Hematopoietic multipotent progenitor cell treated with erythropoietin and hydrocortisone succinate and interleukin-3 and kit ligand, for 8 days (in vitro differentiated cells): Measurements from ENCODE around the gene SPATA20.

Experiments
- DNase-seq: peaks from one replicate; pipeline ENCODE4 v3.0.0-alpha.2; 2015

The SPATA20 gene

DNA sequence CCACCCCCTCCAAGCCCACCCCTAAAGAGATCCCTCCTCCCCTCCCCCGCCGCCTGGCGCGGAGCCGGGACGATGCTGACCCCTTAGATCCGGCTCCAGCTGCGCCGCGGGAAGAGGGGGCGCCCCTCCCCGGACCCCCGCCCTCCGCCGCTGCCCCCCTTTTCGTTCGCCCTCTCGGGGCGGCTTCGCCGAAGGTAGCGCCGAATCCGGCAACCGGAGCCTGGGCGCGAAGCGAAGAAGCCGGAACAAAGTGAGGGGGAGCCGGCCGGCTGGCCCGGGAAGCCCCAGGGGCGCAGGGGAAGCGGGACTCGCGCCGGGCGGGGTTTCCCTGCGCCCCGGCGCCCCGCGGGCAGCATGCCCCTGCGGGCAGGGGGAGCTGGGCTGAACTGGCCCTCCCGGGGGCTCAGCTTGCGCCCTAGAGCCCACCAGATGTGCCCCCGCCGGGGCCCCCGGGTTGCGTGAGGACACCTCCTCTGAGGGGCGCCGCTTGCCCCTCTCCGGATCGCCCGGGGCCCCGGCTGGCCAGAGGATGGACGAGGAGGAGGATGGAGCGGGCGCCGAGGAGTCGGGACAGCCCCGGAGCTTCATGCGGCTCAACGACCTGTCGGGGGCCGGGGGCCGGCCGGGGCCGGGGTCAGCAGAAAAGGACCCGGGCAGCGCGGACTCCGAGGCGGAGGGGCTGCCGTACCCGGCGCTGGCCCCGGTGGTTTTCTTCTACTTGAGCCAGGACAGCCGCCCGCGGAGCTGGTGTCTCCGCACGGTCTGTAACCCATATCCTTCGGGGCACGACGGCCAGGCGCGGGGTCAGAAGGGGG, 14.2 kb downstream of the SPATA20 start:
- DNase-seq, result no peak

DNA sequence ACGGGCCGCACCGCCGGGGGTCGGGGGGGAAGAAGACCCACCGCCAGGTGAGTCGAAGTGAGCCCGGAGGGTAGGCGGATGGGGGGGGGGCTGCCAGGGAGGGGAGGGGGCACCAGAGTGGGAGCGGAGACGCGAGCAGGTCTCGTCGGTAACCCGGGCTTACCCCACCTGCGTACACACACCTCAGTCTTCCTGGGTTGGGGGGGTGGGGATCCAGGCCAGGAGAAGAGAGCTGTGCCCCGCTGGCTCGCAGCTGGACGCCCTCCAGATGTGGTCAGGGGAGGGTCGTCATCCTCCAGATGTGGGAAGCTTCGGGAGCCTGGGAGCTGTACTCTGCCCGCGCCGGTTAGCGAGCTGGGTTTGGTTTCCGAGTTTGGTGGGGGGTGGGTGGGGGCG, 14.8 kb downstream of the SPATA20 start:
- DNase-seq, result no peak

DNA sequence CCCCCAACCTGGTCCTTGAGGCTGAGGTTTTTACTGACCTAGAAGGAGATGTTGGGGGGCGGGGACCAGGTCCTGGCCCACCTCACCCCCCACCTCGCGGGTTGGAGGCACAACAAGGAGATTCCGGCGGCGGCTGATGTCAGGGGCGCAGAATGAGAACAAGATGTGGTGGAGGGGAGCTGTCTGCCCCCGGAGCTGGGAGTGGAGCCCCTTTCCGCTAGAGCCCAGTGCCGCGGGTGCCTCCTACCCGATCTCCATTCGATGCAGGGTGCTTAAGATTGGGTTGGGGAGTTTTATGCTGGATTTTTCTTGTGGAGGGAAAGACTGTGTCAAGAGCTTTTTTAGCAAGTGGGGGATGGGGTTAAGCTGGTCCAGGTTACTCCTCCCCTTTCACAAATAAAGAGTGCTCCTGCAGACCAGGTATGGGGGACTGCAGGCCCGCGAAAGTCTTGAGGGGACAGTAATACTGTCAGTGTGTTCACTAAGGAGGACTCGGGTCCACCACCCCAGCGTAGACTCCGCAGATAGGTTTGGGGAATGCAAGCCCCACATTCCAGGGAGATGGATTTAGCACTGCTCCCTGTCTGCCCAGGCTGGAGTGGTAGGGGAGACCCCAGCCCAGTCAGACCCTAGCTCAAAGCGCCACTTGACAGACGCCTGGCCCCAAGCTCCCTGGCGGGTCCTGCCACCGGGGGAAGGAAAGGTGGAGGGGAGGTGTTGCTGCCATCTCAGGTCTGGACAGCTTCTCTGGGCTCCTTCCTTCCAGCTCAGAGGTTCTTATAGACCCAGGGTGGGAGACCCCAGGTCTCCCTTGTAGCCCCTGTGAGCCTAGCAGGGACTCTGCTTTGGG, 15.5 kb downstream of the SPATA20 start:
- DNase-seq, result no peak

DNA sequence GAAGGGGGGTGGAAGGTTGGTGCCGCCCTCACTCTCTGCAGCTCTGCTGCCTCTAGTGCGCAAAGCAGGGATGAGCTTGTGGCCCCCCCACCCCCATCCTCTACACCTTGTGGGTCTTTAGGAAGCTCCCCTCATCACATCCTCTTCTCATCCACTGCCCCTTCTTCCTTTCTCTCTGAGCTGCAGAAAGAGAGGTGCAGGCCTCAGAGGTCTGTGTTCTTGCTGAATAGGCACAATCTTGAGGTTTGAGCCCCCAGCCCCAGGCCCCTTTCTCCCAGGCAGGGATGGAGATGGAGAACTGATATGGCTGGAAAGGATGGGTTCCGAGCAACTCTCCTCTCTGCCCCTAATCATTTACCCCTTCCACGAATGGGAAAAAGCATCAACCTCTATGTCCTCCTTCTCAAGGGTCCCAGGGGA, 16.1 kb downstream of the SPATA20 start:
- no peak for DNase-seq

DNA sequence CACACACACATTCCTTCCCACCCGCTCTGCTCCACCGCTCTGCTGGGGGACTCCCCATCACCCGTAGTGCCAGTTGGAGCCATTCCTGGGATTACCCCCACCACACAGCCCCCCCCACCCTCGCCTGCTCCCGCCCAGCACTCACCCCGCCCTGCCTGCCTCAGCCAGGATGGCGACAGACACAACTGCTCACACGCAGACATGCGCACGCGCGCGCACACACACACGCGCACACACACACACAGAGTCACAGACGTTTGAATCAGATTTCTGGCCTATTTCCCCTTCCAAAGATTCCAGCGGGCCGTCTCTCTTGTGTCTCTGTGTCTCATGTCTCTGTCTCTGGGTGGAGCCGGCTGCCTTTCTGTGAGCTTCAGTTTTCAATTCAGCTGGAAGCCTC, 17.9 kb downstream of the SPATA20 start:
- peak; percentile 16 for DNase-seq

DNA sequence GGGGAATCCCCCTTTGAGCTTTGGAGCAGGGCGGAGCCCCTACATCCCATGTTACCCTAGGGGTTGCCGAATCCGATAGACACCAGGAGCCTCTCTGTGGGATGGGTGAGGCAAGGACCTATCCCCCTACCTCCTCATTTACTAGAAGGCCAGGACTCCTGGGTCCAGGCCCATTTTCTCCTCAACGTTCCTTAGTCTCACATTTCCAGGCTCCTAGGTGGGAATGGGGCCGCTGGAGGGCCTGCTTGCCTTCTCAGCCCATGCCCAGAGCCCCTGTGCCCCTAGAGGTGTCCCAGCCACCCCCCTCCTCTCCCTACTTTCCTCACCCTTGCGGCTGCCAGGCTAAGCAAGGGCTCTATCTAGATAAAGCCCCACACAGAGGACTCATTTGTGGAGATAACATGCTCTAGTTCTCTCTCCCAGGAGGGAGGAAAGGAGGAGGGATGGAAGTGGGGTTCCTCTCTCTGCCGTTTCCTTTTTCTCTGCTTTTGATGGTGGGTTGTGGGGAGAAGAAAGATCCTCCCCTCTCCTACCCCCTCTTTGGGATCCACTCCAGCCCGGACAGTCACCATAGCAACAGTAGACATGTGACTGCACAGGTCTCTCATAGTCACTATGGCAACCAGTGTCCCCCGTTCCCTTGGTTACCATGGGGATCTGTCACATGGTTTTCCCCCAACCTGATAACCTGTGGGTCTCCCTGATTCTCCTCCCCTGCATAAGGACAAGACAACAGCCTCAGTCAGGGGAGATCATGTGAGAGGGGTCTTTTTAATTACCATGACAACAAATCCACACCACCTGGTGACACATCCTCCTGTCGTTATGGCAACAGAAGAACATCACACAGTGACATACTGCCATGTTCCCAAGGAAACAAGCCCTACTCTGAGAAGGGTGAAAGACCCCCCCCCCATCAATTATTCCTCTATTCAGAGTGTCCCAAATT, 18.7 kb downstream of the SPATA20 start:
- peak; percentile 20 for DNase-seq

DNA sequence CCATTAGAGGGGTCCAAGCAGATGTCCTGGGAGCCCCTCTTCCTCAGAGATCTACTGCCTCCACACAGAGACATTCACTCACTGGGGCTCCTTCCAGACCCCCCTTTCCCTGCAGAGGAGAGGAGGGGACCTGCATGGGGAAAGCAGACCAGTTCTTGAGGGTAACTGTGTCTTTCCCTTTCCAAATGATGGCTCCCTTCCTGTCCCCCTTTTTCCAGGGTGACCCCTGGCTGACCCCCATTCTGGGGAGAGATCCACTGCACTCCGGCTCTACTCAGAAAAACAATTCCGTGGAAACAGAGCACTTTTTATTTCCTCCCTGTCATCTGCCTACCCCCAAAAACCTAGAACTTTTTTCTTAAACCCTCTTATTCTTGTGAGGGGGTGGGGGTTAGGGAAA, 19.9 kb downstream of the SPATA20 start:
- DNase-seq, result no peak

DNA sequence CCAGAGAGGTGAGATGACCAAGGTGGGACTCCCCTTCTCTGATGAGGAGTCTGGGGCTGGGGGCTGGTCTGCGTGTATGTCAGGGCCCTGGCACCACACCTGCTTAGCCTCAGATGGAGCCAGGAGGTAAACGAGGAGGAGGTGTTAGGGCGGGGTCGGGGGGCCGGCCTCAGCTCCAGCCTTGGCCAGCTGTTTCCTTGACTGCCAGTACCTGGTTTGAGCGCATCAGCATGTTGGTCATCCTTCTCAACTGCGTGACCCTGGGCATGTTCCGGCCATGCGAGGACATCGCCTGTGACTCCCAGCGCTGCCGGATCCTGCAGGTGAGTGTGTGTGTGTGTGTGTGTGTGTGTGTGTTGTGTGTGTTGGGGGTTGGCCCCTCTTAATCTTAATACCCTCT, 21.7 kb downstream of the SPATA20 start:
- DNase-seq, result no peak

DNA sequence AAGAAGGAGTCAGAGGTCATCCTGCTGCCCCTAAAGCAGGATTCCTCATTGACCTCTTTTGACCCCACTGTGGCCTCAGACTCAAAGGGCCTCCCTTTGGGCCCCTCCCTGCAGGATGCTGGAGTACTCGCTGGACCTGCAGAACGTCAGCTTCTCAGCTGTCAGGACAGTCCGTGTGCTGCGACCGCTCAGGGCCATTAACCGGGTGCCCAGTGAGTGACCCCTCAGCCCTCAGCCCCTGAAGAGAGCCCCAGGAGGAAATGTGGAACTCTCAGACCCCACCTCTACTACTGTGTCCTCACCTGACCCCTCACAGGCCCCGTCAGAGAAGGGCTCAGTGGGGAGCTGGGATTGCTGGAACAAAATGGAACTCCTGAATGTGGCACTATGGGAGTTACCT, 22.6 kb downstream of the SPATA20 start:
- DNase-seq, result no peak

DNA sequence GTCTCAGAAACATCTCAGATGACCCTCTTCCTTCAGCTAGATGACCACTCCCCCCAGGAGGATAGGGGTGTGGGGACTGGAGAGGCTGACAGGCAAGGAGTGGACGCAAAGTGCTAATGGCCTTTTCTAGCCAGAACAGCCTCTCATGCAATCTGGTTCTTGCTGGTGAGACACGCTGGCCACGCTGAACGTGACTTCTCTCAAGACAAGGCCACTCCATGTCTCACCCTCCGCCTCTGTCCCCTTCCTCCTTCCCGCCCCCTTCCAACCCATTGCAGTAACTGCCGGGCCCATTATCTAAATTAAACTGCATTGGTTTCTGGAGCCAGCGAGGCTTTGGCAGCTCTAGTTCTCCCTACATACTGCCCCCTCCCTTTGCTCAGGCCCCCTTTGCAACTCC, 23.1 kb downstream of the SPATA20 start:
- no peak for DNase-seq

DNA sequence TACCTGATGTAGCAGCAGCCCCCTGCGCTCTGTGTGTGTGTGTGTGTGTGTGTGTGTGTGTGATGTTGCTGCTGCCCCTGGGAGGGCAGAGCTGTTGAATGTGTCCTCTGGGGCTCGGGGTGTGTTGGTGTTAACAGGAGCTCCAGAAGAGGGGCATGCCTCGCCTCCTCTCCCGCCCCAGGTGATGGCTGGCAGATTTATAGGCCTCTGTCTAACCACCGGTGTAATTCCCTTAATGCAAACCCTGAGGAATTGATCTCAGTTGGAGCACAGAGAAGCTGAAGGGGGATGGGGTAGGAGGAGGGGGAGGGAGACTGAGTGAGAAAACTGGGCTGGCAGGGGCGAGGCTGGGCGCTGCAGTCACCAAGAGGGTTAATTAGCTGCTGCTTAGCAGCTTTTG, 23.6 kb downstream of the SPATA20 start:
- DNase-seq, result no peak

DNA sequence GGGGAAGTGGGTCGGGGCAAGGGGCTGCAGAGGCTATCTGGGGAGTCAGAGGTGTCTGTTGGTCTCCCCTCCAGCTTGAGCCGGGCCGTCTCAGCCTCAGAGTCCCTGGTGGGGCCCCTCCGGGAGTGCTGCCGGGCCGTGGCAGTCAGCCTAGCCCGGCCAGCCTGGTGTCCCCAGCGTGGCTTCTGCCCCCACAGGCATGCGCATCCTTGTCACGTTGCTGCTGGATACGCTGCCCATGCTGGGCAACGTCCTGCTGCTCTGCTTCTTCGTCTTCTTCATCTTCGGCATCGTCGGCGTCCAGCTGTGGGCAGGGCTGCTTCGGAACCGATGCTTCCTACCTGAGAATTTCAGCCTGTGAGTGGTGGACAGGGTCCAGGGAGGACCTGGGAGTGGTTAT, 24.7 kb downstream of the SPATA20 start:
- no peak for DNase-seq

DNA sequence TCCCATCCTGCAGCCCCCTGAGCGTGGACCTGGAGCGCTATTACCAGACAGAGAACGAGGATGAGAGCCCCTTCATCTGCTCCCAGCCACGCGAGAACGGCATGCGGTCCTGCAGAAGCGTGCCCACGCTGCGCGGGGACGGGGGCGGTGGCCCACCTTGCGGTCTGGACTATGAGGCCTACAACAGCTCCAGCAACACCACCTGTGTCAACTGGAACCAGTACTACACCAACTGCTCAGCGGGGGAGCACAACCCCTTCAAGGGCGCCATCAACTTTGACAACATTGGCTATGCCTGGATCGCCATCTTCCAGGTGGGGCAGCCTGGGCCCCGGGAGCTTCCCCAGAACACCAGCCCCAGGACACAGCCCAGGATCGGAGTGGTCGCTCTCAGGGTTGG, 25.6 kb downstream of the SPATA20 start:
- no peak for DNase-seq

DNA sequence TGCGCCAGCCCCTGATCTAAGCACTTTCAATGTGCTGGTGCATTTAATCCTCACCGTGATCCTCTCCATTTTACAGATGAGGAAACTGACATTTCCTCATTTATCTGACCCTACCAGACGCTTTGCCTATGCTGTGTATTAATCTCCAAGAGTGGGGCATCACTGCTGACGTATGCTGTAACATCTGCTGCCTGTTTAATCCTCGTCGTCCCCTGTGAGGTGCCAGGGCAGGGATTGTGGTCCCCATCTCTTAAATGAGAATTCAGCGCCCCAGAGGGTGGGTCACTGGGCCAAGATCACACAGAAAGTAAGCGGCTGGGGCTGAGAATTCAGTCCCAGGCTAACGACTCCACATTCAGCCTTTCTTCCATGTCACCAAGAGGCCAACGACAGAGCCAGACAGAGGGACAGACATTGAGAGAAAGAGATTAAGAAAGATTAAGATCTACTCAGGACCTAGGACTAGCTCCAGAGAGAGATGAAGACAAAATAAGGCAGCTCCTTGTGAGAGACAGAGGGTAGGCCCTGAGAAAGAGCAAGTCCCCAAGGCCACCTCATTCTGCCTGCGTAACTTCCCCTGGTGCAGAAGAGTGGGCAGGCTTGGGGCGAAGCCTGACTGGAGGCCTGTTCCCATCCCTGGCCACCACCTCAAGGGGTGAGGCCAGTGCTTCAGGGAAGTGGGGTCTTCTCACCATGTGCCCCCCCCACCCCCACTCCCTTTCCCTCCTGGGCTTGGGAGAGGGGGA, 27.1 kb downstream of the SPATA20 start:
- no peak for DNase-seq

DNA sequence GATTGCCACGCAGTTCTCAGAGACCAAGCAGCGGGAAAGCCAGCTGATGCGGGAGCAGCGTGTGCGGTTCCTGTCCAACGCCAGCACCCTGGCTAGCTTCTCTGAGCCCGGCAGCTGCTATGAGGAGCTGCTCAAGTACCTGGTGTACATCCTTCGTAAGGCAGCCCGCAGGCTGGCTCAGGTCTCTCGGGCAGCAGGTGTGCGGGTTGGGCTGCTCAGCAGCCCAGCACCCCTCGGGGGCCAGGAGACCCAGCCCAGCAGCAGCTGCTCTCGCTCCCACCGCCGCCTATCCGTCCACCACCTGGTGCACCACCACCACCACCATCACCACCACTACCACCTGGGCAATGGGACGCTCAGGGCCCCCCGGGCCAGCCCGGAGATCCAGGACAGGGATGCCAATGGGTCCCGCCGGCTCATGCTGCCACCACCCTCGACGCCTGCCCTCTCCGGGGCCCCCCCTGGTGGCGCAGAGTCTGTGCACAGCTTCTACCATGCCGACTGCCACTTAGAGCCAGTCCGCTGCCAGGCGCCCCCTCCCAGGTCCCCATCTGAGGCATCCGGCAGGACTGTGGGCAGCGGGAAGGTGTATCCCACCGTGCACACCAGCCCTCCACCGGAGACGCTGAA, 28.7 kb downstream of the SPATA20 start:
- DNase-seq, result no peak

DNA sequence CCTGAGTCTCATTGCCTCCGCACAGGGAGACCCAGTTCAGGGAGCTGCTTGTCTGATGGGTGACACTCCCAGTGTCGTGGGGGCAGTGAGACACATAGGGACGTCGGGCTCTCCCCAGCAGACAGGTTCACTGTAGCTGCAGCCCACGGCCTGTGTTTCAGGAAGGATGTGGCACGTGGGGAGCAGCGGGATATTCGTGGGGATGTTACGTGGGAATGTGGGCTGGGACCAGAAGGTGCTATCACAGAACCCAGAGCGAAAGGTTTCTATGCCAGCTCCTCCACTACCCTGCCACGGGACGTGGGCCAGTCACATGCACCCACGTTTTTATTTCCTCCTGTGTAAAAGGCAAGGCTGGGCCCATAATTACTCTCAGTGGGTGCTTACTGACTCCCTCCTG, 29.9 kb downstream of the SPATA20 start:
- no peak for DNase-seq

DNA sequence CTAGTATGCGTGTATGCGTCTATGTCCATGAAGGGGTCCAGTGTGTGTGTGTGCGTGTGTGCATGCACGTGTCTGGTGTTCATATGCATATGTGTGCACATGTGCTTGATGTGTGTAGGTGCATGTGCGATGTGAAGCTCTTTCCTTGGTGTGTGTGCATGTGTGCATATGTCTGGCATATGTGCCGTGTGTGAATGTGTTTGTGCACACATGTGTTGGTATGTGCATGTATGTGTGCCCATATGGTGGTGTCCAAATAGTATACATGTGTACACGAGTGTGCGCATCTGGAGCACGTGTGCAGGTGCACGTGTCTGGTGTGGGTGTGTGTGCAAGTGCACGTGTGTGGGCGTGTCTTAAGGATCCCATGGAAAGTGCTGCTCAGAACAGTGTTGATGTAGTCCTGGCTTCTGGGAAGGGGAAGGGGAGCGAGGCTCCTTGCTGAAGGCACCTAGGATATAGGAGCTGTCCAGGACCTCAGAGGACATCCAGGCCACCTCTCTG, 30.5 kb downstream of the SPATA20 start:
- DNase-seq, result no peak

DNA sequence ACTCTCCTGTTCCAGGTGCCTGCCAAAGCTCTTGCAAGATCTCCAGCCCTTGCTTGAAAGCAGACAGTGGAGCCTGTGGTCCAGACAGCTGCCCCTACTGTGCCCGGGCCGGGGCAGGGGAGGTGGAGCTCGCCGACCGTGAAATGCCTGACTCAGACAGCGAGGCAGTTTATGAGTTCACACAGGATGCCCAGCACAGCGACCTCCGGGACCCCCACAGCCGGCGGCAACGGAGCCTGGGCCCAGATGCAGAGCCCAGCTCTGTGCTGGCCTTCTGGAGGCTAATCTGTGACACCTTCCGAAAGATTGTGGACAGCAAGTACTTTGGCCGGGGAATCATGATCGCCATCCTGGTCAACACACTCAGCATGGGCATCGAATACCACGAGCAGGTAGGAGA, 31.2 kb downstream of the SPATA20 start:
- no peak for DNase-seq

DNA sequence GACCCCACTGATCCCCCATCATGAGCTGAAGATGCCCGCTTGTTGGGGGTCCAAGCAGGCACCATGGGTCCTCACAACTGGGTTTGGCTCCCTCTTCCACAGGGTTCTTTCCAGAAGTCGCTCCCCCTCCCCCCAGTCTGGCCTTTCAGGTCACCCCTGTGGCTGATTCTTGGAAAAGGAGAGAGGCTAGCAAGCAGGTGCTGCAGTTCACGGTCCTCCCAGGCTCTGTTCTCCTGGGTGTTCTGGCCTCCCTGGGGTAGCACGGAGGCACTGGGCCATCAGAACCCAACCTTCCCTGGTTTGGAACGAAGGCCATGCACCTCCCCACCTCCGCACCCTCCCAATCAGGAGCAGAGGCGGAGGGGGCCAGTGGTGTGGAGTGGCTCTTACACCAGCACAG, 32.4 kb downstream of the SPATA20 start:
- no peak for DNase-seq

DNA sequence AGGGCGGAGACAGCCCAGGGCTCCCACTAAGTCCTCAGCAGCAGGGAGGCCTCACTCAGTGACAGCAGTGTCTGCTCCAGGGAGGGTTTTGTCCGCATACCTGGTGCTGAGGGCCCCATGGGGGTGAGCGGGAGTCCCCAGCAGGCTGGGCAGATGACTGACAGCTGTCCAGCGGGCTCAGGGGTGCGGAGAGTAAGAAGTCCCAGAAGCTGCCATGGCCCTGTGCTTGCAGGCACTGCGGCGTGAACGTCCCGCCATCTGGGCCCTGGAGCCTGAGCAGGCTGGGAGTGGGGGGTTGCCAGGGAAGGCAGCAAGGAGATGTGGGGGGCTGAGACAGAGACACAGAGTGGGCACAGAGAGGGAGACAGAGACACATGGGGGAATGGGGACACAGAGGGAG, 33.7 kb downstream of the SPATA20 start:
- DNase-seq, result no peak

DNA sequence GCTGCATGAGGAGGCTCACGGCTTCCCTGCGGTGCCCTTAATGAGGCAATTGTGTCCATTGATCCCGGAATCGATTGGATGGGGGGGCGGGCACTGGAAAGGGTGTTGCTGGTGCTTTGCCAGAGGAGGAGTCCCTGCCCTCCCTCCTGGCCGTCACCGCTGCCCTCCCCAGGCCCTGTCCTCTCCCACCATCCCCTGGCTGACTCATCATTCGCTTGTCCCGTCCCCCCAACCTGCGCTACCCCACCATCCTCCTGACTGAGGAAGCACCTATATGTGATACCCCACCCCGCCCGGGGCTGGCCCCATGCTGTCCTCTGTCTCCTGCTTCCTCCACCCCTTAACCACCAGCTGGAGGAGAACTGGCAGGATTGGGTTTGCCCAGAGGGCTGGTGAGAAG, 34.3 kb downstream of the SPATA20 start:
- DNase-seq, result no peak

DNA sequence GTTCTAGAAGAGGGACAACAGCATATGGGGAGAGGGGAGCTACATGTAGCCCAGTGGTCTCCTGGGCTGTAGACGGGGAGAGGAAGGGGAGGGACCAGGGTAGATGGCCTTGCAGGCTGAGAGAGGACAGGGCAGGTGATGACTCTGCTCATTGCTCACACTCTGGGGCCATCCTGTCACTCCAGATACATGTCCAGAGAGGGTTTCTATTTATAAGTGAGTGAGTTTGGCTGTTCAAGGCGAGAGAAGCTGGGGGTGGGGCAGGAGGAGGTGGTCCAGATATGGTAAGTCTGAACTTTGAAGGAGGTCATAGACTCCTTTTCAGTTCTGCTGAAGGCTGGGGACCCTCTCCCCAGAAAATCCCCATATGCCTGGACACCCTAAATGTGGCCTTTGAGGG, 35.8 kb downstream of the SPATA20 start:
- DNase-seq, result no peak
